Mucosa of stomach (tissue), 1 donor: ENCODE measurements around the gene SH2D1A.

ENCODE experiments used
- H3K27me3 ChIP-seq: one replicate; pipeline ENCODE4 v1.7.0; 2013; ENCODE audit warnings: mild to moderate bottlenecking, low read length; ENCODE audit not compliant: control insufficient read depth, insufficient read depth
- H3K36me3 ChIP-seq: one replicate; pipeline ENCODE4 v1.7.0; 2013; ENCODE audit warnings: low read length; ENCODE audit not compliant: control insufficient read depth, insufficient read depth
- H3K4me1 ChIP-seq: one replicate; pipeline ENCODE4 v1.7.0; 2013; ENCODE audit warnings: mild to moderate bottlenecking, low read length; ENCODE audit not compliant: control insufficient read depth, insufficient read depth
- H3K4me3 ChIP-seq: one replicate; pipeline ENCODE4 v1.7.0; 2013; ENCODE audit warnings: low read length
- H3K9ac ChIP-seq: one replicate; pipeline ENCODE4 v1.7.0; 2013; ENCODE audit warnings: mild to moderate bottlenecking, low read length, moderate library complexity
- H3K9me3 ChIP-seq: one replicate; pipeline ENCODE4 v1.7.0; 2013; ENCODE audit warnings: mild to moderate bottlenecking, low read length, moderate library complexity; ENCODE audit not compliant: control insufficient read depth
- donor health status: Pancreatic carcinoma.

The SH2D1A gene

GRCh38 chrX:124338733-124339514 is 7.4 kb upstream of the SH2D1A start:
- no peak overlapping the region for H3K9ac ChIP-seq
- H3K4me3 ChIP-seq = no peak overlapping the region
- H3K27me3 ChIP-seq = no peaks in the 10 kb centered on the region
- no peaks in the 10 kb centered on the region for H3K9me3 ChIP-seq
- no peaks in the 10 kb centered on the region for H3K4me1 ChIP-seq
- H3K36me3 ChIP-seq = no peaks in the 10 kb centered on the region

GRCh38 chrX:124341396-124342132 is 4.8 kb upstream of the SH2D1A start:
- Histone ChIP-seq H3K4me1 (no peaks in the 10 kb centered on the region), H3K9me3 (no peaks in the 10 kb centered on the region), H3K27me3 (no peaks in the 10 kb centered on the region), H3K9ac (no peak overlapping the region), H3K36me3 (no peaks in the 10 kb centered on the region), H3K4me3 (no peak overlapping the region)

- Histone ChIP-seq H3K9me3 (no peaks in the 10 kb centered on the region), H3K36me3 (no peaks in the 10 kb centered on the region), H3K27me3 (no peaks in the 10 kb centered on the region), H3K4me1 (no peaks in the 10 kb centered on the region), H3K4me3 (no peak overlapping the region), H3K9ac (no peak overlapping the region)
Observed at GRCh38 chrX:124342174-124342867, 4.0 kb upstream of the SH2D1A start.

- H3K36me3 ChIP-seq = no peaks in the 10 kb centered on the region
Observed at GRCh38 chrX:124343016-124343415, 3.3 kb upstream of the SH2D1A start.

GRCh38 chrX:124344246-124344645 is 2.1 kb upstream of the SH2D1A start:
- Histone ChIP-seq H3K4me1 (no peaks in the 10 kb centered on the region), H3K36me3 (no peaks in the 10 kb centered on the region), H3K27me3 (no peaks in the 10 kb centered on the region), H3K9ac (no peak overlapping the region), H3K4me3 (no peak overlapping the region), H3K9me3 (no peaks in the 10 kb centered on the region)

More at GRCh38 chrX:124343016-124343415, 3.3 kb upstream of the SH2D1A start:
- Histone ChIP-seq H3K9ac (no peak overlapping the region), H3K4me3 (no peak overlapping the region), H3K9me3 (no peaks in the 10 kb centered on the region), H3K4me1 (no peaks in the 10 kb centered on the region), H3K27me3 (no peaks in the 10 kb centered on the region)

GRCh38 chrX:124346877-124347241 is 496 bp downstream of the SH2D1A start:
- H3K36me3 ChIP-seq = no peaks in the 10 kb centered on the region
- no peaks in the 10 kb centered on the region for H3K4me1 ChIP-seq
- no peak overlapping the region for H3K4me3 ChIP-seq

GRCh38 chrX:124347242-124347641 is 879 bp downstream of the SH2D1A start:
- H3K4me3 ChIP-seq = no peak overlapping the region
- H3K27me3 ChIP-seq = no peaks in the 10 kb centered on the region
- no peaks in the 10 kb centered on the region for H3K9me3 ChIP-seq
- H3K36me3 ChIP-seq = no peaks in the 10 kb centered on the region
- H3K4me1 ChIP-seq = no peaks in the 10 kb centered on the region
- no peak overlapping the region for H3K9ac ChIP-seq

More at GRCh38 chrX:124346877-124347241, 496 bp downstream of the SH2D1A start:
- H3K9me3 ChIP-seq = no peaks in the 10 kb centered on the region
- H3K9ac ChIP-seq = no peak overlapping the region
- H3K27me3 ChIP-seq = no peaks in the 10 kb centered on the region

GRCh38 chrX:124348182-124348581 is 1.8 kb downstream of the SH2D1A start:
- H3K4me1 ChIP-seq = no peaks in the 10 kb centered on the region
- H3K9me3 ChIP-seq = no peaks in the 10 kb centered on the region
- H3K36me3 ChIP-seq = no peaks in the 10 kb centered on the region
- no peak overlapping the region for H3K4me3 ChIP-seq
- H3K9ac ChIP-seq = no peak overlapping the region
- no peaks in the 10 kb centered on the region for H3K27me3 ChIP-seq

- Histone ChIP-seq H3K4me3 (no peak overlapping the region), H3K36me3 (no peaks in the 10 kb centered on the region), H3K9me3 (no peaks in the 10 kb centered on the region)
Observed at GRCh38 chrX:124348885-124349453, 2.6 kb downstream of the SH2D1A start.

GRCh38 chrX:124354648-124355047 is 8.3 kb downstream of the SH2D1A start:
- H3K4me3 ChIP-seq = no peak overlapping the region
- H3K9me3 ChIP-seq = no peaks in the 10 kb centered on the region
- no peak overlapping the region for H3K9ac ChIP-seq
- no peaks in the 10 kb centered on the region for H3K36me3 ChIP-seq
- H3K27me3 ChIP-seq = no peaks in the 10 kb centered on the region
- no peaks in the 10 kb centered on the region for H3K4me1 ChIP-seq

More at GRCh38 chrX:124348885-124349453, 2.6 kb downstream of the SH2D1A start:
- Histone ChIP-seq H3K4me1 (no peaks in the 10 kb centered on the region), H3K9ac (no peak overlapping the region), H3K27me3 (no peaks in the 10 kb centered on the region)

- H3K9me3 ChIP-seq = no peaks in the 10 kb centered on the region
- H3K27me3 ChIP-seq = no peaks in the 10 kb centered on the region
- H3K36me3 ChIP-seq = no peaks in the 10 kb centered on the region
- H3K9ac ChIP-seq = no peak overlapping the region
- no peaks in the 10 kb centered on the region for H3K4me1 ChIP-seq
- no peak overlapping the region for H3K4me3 ChIP-seq
Observed at GRCh38 chrX:124358800-124359383, 12.5 kb downstream of the SH2D1A start.
